HCEC 1CT (cell line): ENCODE measurements around the gene CYLC1.
A peak's percentile ranks its signal among the peaks of the same experiment; 100 is the strongest.

Experiments
- DNase-seq: peaks from one replicate; pipeline ENCODE4 v3.0.0-alpha.2; 2017

The CYLC1 gene, protein sequence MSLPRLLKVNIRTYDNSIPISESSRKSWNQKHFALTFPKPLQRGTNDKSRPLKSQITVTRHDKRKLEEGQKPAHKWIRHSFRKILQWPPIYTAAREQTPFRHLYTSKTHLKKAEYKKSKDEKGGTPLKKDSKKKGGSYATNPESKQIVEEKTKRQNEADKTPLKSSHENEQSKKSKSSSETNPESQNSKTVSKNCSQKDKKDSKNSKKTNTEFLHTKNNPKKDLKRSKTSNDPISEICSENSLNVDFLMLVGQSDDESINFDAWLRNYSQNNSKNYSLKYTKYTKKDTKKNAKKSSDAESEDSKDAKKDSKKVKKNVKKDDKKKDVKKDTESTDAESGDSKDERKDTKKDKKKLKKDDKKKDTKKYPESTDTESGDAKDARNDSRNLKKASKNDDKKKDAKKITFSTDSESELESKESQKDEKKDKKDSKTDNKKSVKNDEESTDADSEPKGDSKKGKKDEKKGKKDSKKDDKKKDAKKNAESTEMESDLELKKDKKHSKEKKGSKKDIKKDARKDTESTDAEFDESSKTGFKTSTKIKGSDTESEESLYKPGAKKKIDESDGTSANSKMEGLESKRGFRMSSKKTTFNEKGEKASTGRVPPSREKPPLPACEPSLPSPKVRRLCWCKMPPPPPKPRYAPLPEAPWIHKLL

DNA sequence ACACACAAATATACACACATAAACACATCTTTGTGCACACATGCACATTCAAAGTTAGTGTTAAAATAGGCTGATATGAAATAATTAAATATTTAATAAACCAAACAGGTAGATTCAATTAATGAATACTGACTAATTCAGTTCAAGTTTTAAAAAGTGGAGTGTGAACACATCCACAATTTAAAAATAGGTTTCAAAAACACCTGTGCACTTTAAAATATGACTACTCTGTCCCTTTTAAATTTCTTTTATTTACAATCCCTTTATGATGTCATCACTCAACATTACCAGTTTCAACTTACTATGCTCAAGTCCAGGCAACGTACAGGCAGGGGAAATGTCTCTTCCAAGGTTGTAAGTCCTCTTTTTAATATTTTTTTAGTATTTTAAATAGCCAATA lies at the start of gene CYLC1:
TSS of gene CYLC1 (plus strand) at position 301 of the 400 bp plus-strand sequence. CDS start at position 338, 37 bp downstream.
- DNase-seq: no peak

DNA sequence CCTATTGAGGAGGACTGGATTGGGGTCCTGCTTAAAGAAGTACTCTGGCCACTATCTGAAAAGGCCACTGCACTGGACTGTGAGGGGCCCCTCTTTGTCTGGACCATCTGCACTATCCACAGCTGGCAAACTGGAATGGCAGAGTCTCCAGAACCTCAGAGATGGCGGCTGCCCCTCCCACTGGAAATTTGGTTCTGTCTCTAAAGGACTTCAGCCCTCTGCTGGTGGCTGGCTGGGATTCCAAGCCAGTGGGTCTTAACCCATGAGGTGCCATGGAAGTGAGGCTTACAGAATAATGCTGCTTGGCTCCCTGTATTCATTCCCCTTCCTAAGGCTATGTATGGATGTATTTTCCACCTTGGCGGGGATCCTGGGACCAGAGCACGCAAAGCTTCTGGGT lies 41.6 kb upstream of the CYLC1 start:
- DNase-seq: no peak

DNA sequence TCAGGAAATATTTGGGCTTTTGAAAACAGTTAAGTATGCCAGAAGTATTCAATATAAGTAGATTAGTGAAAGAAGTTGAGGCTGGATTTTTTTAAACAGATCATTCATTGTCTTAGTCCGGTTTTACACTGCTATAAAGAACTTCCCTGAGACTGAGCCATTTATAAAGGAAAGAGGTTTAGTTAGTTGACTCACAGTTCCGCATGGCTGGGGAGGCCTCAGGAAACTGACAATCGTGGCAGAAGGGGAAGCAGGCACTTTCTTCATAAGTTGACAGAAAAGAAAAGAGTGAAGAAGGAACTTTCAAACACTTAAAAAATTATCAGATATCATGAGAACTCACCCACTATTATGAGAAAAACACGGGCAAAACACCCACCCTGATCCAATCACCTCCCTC lies 31.1 kb upstream of the CYLC1 start:
- DNase-seq: no peak

DNA sequence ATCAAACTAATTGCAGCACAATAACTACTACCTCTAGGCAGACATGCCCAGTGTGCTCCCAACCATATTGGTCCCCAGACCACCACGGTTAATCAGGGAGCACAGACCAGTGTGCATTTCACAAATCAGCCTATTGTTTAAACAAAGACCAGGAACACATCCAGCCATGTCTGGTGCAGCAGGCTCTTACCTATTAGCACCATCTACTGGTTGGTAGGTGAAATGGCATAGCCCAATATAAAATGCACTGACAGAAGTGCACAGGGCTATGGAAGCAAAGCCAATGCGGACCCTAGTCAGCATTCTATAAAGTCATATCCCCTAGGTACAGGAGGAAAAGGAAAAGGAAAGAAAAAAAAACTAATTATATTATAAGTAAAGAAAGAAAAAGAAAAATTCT lies 15.5 kb upstream of the CYLC1 start:
- peak; percentile 7 for DNase-seq

DNA sequence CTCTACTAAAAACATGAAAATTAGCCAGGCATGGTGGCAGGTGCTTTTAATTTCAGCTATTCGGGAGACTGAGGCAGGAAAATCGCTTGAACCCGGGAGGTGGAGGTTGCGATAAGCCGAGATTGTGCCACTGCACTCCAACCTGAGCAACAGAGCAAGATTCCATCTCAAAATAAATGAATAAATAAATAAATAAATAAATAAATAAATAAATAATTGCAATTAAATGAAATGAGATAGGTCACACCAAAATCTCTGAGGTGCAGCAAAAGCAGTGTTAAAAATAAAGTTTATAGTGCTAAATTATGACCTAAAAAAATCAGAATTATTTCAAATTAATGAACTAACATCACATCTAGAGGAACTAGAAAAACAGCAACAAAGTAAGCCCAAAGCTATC lies 13.6 kb upstream of the CYLC1 start:
- no peak for DNase-seq

DNA sequence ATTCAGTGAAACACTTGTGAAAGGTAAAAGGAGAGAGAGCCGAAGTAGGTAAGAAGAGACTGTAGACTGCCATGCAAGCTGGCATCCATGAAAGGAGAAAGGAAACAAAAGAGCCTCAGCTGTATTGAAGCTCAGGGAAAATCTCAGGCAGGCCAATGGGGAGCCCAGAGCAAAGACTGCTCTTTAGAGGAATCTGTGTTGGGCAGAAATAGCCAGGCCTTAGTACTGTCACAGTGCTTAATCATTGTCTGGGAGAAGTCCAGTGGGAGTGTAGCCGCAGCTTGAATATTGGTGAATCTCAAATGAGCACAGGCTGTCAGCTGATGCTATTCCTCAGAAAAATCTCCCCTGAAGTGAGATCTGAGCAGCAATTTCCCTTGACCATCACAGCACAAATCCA lies 27.6 kb downstream of the CYLC1 start:
- DNase-seq: no peak

DNA sequence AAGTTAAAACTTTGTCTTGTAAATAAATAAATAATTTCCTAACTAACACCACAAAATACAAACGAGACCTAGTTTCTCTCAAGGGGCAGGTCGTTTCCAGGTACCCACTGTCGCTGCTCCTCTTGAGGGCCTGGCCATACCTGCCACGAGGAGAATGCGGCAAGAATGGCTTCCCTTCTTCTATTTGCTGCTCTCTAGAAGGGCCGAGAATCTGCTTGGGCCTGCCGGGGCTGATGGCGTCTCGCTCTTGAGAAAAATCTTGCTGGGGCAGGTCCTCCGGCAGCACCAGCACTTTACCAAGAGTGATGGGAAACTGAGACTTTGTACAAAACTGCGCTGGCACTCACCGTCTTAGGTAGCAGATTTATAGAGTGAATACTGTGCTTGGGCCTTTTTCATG lies 31.5 kb downstream of the CYLC1 start:
- no peak for DNase-seq

DNA sequence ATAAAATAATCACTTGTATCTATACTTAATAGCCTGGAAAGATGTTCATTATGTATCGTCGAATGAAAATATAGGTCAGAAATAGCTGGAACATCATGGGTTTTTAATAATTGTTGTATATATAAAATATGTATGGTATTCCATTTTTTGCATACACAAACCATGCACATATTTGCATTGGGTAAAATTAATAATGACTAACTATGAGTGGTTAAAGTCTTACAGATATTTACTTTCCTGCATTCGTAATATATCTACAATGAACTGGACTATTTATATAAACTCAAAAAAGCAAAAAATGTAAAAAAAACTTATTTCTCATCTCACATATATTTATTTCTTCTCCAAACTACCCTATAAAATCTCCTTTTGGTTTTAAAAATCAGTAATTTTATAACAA lies 46.0 kb downstream of the CYLC1 start:
- no peak for DNase-seq

DNA sequence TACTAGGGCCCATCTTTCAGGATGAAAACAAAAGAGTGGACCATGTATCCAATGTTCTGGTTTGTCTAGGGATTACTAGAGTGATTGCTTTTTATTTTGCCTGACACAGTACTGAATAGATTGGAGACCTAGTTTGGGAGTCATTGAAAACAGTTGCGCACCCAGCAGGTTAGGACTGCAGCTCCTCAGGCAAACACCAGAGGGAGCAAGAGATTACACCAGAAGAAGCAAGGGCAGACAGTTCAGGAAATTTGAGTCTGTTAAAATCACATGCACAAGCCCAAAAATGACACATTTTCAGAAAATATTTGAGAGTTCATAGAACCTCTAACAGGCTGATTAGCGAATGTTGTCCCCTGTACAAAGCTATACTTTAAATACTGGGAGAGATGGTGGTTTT lies 55.6 kb downstream of the CYLC1 start:
- peak; percentile 17 for DNase-seq

DNA sequence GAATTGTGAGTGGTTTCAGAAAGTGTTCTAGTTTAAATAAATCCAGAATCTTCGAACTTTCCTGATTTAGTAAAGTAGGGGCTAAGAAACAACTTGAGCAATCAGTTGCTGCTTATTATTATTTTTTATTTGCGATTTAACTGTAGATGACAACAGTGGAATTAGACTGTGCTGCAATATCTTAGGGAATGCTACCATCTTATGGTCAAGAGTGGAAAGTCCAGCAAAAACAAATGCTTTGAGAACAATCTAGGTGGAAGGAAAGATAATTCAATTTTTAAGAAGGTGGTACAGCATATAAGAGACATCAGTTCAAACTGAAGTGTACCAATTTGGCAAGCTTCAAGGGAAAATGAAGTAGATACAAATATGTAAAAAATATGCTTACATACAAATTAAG lies 73.3 kb downstream of the CYLC1 start:
- no peak for DNase-seq
